Skeletal muscle tissue (tissue), 4 donors: ENCODE results near the gene MGP. TPM values are rescaled to one million over a fixed set of nuclear protein-coding genes. Genes with fewer than 3 reads are reported as not detected.

ENCODE experiments used
- H3K27ac ChIP-seq: one replicate; pipeline ENCODE4 v1.7.0; 2013; ENCODE audit warnings: mild to moderate bottlenecking, low read depth, low read length, inconsistent platforms
- H3K27me3 ChIP-seq, 3 donors: one replicate each; pipeline ENCODE4 v1.7.0; 2013; ENCODE audit warnings: low read length in 3 of 3; ENCODE audit not compliant: control insufficient read depth in 3 of 3, insufficient read depth in 3 of 3
- H3K36me3 ChIP-seq, 3 donors: one replicate each; pipeline ENCODE4 v1.7.0; 2013; ENCODE audit warnings: low read length in 3 of 3; ENCODE audit not compliant: control insufficient read depth in 3 of 3, insufficient read depth in 3 of 3
- H3K4me1 ChIP-seq, 3 donors: one replicate each; pipeline ENCODE4 v1.7.0; 2013; ENCODE audit warnings: low read length in 3 of 3, mild to moderate bottlenecking in 3 of 3; ENCODE audit not compliant: control insufficient read depth in 3 of 3, insufficient read depth in 3 of 3
- H3K4me3 ChIP-seq, 3 donors: one replicate each; pipeline ENCODE4 v1.7.0; 2013; ENCODE audit warnings: low read length in 3 of 3
- H3K9ac ChIP-seq, 3 donors: one replicate each; pipeline ENCODE4 v1.7.0; 2013; ENCODE audit warnings: low read length in 3 of 3, mild to moderate bottlenecking in 3 of 3, moderate library complexity in 2 of 3, low read depth in 1 of 3
- H3K9me3 ChIP-seq, 3 donors: one replicate each; pipeline ENCODE4 v1.7.0; 2013; ENCODE audit warnings: low read length in 3 of 3; ENCODE audit not compliant: control insufficient read depth in 3 of 3
- total RNA-seq: library from RNA; depleted of rRNA; stranded (reverse); fragments of >200 nt; gene quantifications from one replicate; pipeline ENCODE4 v1.2.3, GENCODE V29; 2014
- donor health status: Osteomylitis.

Gene MGP
- total RNA-seq, 1 donor from 2014 or later: 292 TPM

- no peaks in the 10 kb centered on the region for H3K9me3 ChIP-seq
- no peaks in the 10 kb centered on the region for H3K4me1 ChIP-seq
- no peak overlapping the region for H3K9ac ChIP-seq
- H3K4me3 ChIP-seq: no peak overlapping the region
- H3K36me3 ChIP-seq: no peaks in the 10 kb centered on the region
- H3K27ac ChIP-seq: no peak overlapping the region
- H3K27me3 ChIP-seq: no peaks in the 10 kb centered on the region
These were observed 14.4 kb downstream of the MGP start for GRCh38 chr12:14871247-14871646.

- no peaks in the 10 kb centered on the region for H3K9me3 ChIP-seq
- H3K4me3 ChIP-seq: no peak overlapping the region
- no peaks in the 10 kb centered on the region for H3K36me3 ChIP-seq
These were observed 16.6 kb downstream of the MGP start for GRCh38 chr12:14868916-14869506.

GRCh38 chr12:14860490-14860889 lies 25.2 kb downstream of the MGP start:
- Histone ChIP-seq H3K27me3 (no peaks in the 10 kb centered on the region), H3K4me1 (no peaks in the 10 kb centered on the region), H3K36me3 (no peaks in the 10 kb centered on the region), H3K4me3 (no peak overlapping the region), H3K9me3 (no peaks in the 10 kb centered on the region), H3K9ac (no peak overlapping the region), H3K27ac (no peak overlapping the region)

More at GRCh38 chr12:14868916-14869506, 16.6 kb downstream of the MGP start:
- Histone ChIP-seq H3K4me1 (no peaks in the 10 kb centered on the region), H3K27me3 (no peaks in the 10 kb centered on the region), H3K9ac (no peak overlapping the region), H3K27ac (no peak overlapping the region)

- Histone ChIP-seq H3K4me3 (no peak overlapping the region), H3K27ac (no peak overlapping the region), H3K36me3 (no peaks in the 10 kb centered on the region), H3K9me3 (no peaks in the 10 kb centered on the region), H3K4me1 (peaks cover 0 to 4% (median 0%) of the 10 kb centered on the region in 3 donors), H3K9ac (no peak overlapping the region), H3K27me3 (no peaks in the 10 kb centered on the region)
These were observed 27.1 kb downstream of the MGP start for GRCh38 chr12:14858513-14858912.

- no peak overlapping the region for H3K9ac ChIP-seq
- H3K4me3 ChIP-seq: no peak overlapping the region
- H3K27ac ChIP-seq: peak overlapping the region; percentile 25
- no peaks in the 10 kb centered on the region for H3K27me3 ChIP-seq
- no peaks in the 10 kb centered on the region for H3K36me3 ChIP-seq
- peaks cover 0 to 4% (median 0%) of the 10 kb centered on the region in 3 donors for H3K4me1 ChIP-seq
- no peaks in the 10 kb centered on the region for H3K9me3 ChIP-seq
These were observed 31.0 kb downstream of the MGP start for GRCh38 chr12:14854586-14855183.

- H3K27me3 ChIP-seq: no peaks in the 10 kb centered on the region
- peaks cover 0 to 4% (median 0%) of the 10 kb centered on the region in 3 donors for H3K4me1 ChIP-seq
- no peak overlapping the region for H3K4me3 ChIP-seq
- H3K36me3 ChIP-seq: no peaks in the 10 kb centered on the region
- no peak overlapping the region for H3K9ac ChIP-seq
- no peak overlapping the region for H3K27ac ChIP-seq
- H3K9me3 ChIP-seq: no peaks in the 10 kb centered on the region
These were observed 31.7 kb downstream of the MGP start for GRCh38 chr12:14853961-14854360.

GRCh38 chr12:14852880-14853279 lies 32.8 kb downstream of the MGP start:
- no peak overlapping the region for H3K9ac ChIP-seq
- H3K27ac ChIP-seq: no peak overlapping the region
- H3K4me3 ChIP-seq: no peak overlapping the region
- H3K36me3 ChIP-seq: no peaks in the 10 kb centered on the region
- H3K4me1 ChIP-seq: peaks cover 0 to 4% (median 0%) of the 10 kb centered on the region in 3 donors
- H3K27me3 ChIP-seq: no peaks in the 10 kb centered on the region
- no peaks in the 10 kb centered on the region for H3K9me3 ChIP-seq

GRCh38 chr12:14850929-14851663 lies 34.6 kb downstream of the MGP start:
- Histone ChIP-seq H3K4me1 (peaks cover 0 to 9% (median 0%) of the 10 kb centered on the region in 3 donors), H3K27ac (peak overlapping the region; percentile 14), H3K27me3 (no peaks in the 10 kb centered on the region), H3K36me3 (no peaks in the 10 kb centered on the region), H3K9ac (no peak overlapping the region), H3K9me3 (no peaks in the 10 kb centered on the region), H3K4me3 (no peak overlapping the region)

GRCh38 chr12:14849661-14850060 lies 36.0 kb downstream of the MGP start:
- no peak overlapping the region for H3K4me3 ChIP-seq
- H3K27me3 ChIP-seq: no peaks in the 10 kb centered on the region
- no peak overlapping the region for H3K9ac ChIP-seq
- H3K27ac ChIP-seq: peak overlapping the region; percentile 14
- no peaks in the 10 kb centered on the region for H3K9me3 ChIP-seq
- H3K4me1 ChIP-seq: peaks cover 0 to 9% (median 0%) of the 10 kb centered on the region in 3 donors
- no peaks in the 10 kb centered on the region for H3K36me3 ChIP-seq
